GM12878 (cell line): Measurements from ENCODE around the gene ASPG. TPM values are rescaled to one million over a fixed set of nuclear protein-coding genes. Genes with fewer than 3 reads are reported as not detected.

Source experiments
- CBFB ChIP-seq: IDR thresholded peaks from 2 replicates; pipeline ENCODE4 v1.6.1; 2016; ENCODE audit warnings: antibody characterized with exemption, low read depth
- ETV6 ChIP-seq, 2 experiments: fragments of 450-650 bp in 1 of 2; IDR thresholded peaks in 1 of 2; conservative IDR thresholded peaks in 1 of 2; 2 replicates each; pipeline ENCODE4 v1.6.1; 2014; ENCODE audit warnings: antibody characterized with exemption in 1 of 2, borderline replicate concordance in 1 of 2, low read depth in 1 of 2, mild to moderate bottlenecking in 1 of 2, moderate library complexity in 1 of 2
- NFYA ChIP-seq: IDR thresholded peaks from 2 replicates; pipeline ENCODE4 v1.6.1; 2011; ENCODE audit warnings: low read depth, mild to moderate bottlenecking, low read length, improper control_type of control experiment, borderline replicate concordance
- SMAD5 ChIP-seq: IDR thresholded peaks from 2 replicates; pipeline ENCODE4 v1.6.1; 2016; ENCODE audit warnings: antibody characterized with exemption, low read depth
- ZNF384 ChIP-seq: IDR thresholded peaks from 2 replicates; pipeline ENCODE4 v1.6.1; 2012; ENCODE audit warnings: low read depth, mild to moderate bottlenecking, low read length, improper control_type of control experiment, borderline replicate concordance
- ZNF622 ChIP-seq: fragments of 450-650 bp; IDR thresholded peaks from 2 replicates; pipeline ENCODE4 v1.6.1; 2017; ENCODE audit warnings: mild to moderate bottlenecking, inconsistent platforms
- polyA plus RNA-seq, 11 experiments: library from polyadenylated mRNA; depleted of rRNA in 4 of 11; unstranded in 6 of 11; stranded (reverse) in 5 of 11; fragments of >200 nt; fragmentation: Nextera tagmentation in 4 of 11; fragmentation: Illumina TruSeq in 1 of 11; extraction: Ambion mirVana in 4 of 11; extraction: Trizol in 1 of 11; gene quantifications; 1 replicate in 1 of 11; 2 replicates in 10 of 11; pipeline versions ENCODE4 v1.2.1 to v1.2.3, GENCODE V29; 2011 to 2016; ENCODE audit warnings: inconsistent platforms in 2 of 11, missing spikeins in 2 of 11, low read depth in 1 of 11
- total RNA-seq, 4 experiments: library from RNA; depleted of rRNA in 3 of 4; stranded (reverse); fragments of >200 nt in 3 of 4; fragmentation: Illumina TruSeq in 1 of 4; extraction: Trizol in 1 of 4; gene quantifications; 2 replicates each; pipeline versions ENCODE4 v1.2.1 to v1.2.3, GENCODE V29; 2013 to 2021
- TF ChIP-seq, protein P1 (sequence below): fragments of 450-650 bp; IDR thresholded peaks from 2 replicates; pipeline ENCODE4 v1.6.1; 2017; ENCODE audit warnings: mild to moderate bottlenecking, moderate library complexity

ASPG gene
- total and polyA plus RNA-seq, 10 of the 15 experiments (the other 5 are each of a cell fraction or from before 2014, with no cell fraction given) = not detected

DNA sequence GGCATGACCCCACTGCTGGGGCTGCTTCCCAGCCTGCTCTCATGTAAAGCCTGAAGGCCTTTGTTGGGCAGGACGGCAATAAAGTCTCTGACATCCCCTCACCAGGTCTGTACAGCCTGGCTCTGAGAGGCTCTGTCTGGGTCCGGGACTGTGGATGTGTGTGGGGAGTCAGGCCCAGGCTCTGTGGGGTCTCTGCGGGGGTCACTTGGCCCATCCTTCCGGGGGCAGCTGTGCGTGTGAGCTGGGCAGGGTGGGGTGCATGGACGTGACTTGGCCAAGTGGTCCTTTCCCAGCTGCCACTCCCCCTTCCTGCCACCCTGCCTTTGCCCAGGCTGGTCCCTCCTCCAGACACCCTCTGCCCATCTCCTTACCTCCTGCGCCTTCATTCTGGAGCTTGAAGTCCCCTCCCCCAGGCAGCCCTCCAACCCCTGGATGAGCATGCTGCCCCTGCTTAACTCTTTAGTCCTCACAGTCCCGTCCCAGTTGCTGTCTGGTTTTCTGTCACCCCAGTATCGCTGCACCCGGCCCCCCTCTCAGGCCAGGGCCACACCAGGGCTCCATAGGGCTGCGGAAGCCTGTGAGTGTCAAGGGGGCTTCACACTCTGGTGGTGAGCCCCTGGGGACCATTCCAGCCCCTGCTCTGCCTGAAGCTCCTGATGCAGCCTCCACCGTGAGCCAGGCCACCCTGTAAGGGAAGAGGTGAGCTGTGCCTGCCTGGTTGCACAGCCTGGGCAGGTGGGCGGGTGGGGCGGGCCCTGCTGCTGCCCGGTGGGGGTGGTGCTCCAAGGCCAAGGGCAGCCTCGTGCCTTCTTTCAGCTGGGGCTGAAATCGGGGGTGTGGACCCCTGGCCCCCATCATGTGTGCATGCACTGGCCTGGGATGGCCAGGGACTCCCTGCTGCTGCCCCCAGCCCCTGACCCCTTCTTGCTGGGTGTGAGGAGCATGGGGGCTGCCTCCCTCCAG is 27.4 kb downstream of the ASPG start (continued):
- TF ChIP-seq, protein P1, sequence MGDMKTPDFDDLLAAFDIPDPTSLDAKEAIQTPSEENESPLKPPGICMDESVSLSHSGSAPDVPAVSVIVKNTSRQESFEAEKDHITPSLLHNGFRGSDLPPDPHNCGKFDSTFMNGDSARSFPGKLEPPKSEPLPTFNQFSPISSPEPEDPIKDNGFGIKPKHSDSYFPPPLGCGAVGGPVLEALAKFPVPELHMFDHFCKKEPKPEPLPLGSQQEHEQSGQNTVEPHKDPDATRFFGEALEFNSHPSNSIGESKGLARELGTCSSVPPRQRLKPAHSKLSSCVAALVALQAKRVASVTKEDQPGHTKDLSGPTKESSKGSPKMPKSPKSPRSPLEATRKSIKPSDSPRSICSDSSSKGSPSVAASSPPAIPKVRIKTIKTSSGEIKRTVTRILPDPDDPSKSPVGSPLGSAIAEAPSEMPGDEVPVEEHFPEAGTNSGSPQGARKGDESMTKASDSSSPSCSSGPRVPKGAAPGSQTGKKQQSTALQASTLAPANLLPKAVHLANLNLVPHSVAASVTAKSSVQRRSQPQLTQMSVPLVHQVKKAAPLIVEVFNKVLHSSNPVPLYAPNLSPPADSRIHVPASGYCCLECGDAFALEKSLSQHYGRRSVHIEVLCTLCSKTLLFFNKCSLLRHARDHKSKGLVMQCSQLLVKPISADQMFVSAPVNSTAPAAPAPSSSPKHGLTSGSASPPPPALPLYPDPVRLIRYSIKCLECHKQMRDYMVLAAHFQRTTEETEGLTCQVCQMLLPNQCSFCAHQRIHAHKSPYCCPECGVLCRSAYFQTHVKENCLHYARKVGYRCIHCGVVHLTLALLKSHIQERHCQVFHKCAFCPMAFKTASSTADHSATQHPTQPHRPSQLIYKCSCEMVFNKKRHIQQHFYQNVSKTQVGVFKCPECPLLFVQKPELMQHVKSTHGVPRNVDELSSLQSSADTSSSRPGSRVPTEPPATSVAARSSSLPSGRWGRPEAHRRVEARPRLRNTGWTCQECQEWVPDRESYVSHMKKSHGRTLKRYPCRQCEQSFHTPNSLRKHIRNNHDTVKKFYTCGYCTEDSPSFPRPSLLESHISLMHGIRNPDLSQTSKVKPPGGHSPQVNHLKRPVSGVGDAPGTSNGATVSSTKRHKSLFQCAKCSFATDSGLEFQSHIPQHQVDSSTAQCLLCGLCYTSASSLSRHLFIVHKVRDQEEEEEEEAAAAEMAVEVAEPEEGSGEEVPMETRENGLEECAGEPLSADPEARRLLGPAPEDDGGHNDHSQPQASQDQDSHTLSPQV = no peak
- TF ChIP-seq ZNF622 (no peak), ZNF384 (no peak), ETV6 (conservative IDR thresholded peaks at IDR 0.05 in 1 of 2, IDR thresholded peaks at IDR 0.05 in 1 of 2; ENCODE audit: borderline replicate concordance in 1 of 2, low read depth in 1 of 2) (no peak), CBFB (no peak), NFYA (no peak), SMAD5 (no peak)
